Esophagus squamous epithelium (tissue), 5 donors: ENCODE data around the gene TRAF3. TPM values are rescaled to one million over a fixed set of nuclear protein-coding genes. Genes with fewer than 3 reads are reported as not detected.

ENCODE experiments used
- DNase-seq: peaks from one replicate; lab custom pipeline; 2025; lab: John Stamatoyannopoulos, UW
- H3K27ac ChIP-seq, 4 donors: fragments of 200-600 bp; sonication (generic); one replicate each; pipeline ENCODE4 v1.5.1; 2016 to 2019; ENCODE audit warnings: mild to moderate bottlenecking in 1 of 4
- H3K27me3 ChIP-seq, 4 donors: fragments of 200-600 bp; sonication (generic); 1 replicate in 3 of 4; 2 replicates in 1 of 4; pipeline versions ENCODE4 v1.5.1 to v1.6.0; 2017 to 2021; ENCODE audit warnings: antibody characterized with exemption in 1 of 4
- H3K36me3 ChIP-seq, 3 donors: fragments of 200-600 bp; sonication (generic); one replicate each; pipeline ENCODE4 v1.5.1; 2016 to 2019
- H3K4me1 ChIP-seq, 3 donors: fragments of 200-600 bp; sonication (generic); one replicate each; pipeline ENCODE4 v1.5.1; 2017 to 2019
- H3K4me3 ChIP-seq, 4 donors: fragments of 200-600 bp; sonication (generic); 1 replicate in 3 of 4; 2 replicates in 1 of 4; pipeline ENCODE4 v1.5.1; 2016 to 2019; ENCODE audit warnings: mild to moderate bottlenecking in 2 of 4, moderate library complexity in 1 of 4
- H3K9me3 ChIP-seq, 3 donors: fragments of 200-600 bp; sonication (generic); one replicate each; pipeline ENCODE4 v1.5.1; 2016 to 2019
- CTCF ChIP-seq, 6 experiments: fragments of 450-650 bp in 4 of 6; fragments of 200-600 bp in 2 of 6; sonication (generic) in 2 of 6; IDR thresholded peaks; one replicate each; pipeline ENCODE4 v1.5.1; 2016 to 2019; ENCODE audit warnings: antibody characterized with exemption in 6 of 6, mild to moderate bottlenecking in 4 of 6, moderate library complexity in 4 of 6
- POLR2A ChIP-seq, 4 donors: fragments of 450-650 bp; IDR thresholded peaks; one replicate each; pipeline ENCODE4 v1.6.1; 2017; ENCODE audit warnings: antibody characterized with exemption in 4 of 4, mild to moderate bottlenecking in 4 of 4, moderate library complexity in 3 of 4
- WGBS, 2 donors: methylation state at CpG; one replicate each; pipeline ENCODE4 v1.1.5; 2018; 5-methylcytosine and 5-hydroxymethylcytosine counted together
- intact Hi-C: fragments of 100-400 bp; cut with DNase I; formaldehyde crosslinking; loops from one replicate; pipeline ENCODE4 v1.15.0; 2022
- total RNA-seq, 4 donors: library from RNA; depleted of rRNA; stranded (reverse); fragments of >200 nt; gene quantifications; one replicate each; pipeline ENCODE4 v1.1.0, GENCODE V29; 2016
- donor health status: DM: yes; HTN: yes; CAD: no.

TRAF3 gene
- total RNA-seq, 4 donors from 2014 or later, result 11.2 to 19.3 (median 13.2) TPM

GRCh38 chr14:102813691-102814090, 36.4 kb downstream of the TRAF3 start:
- TF ChIP-seq CTCF (IDR thresholded peaks at IDR 0.05) (no peak), POLR2A (IDR thresholded peaks at IDR 0.05) (no peak)
- no peak overlapping the region for H3K27ac ChIP-seq
- H3K36me3 ChIP-seq, result no peaks in the 10 kb centered on the region
- no peaks in the 10 kb centered on the region for H3K9me3 ChIP-seq
- intact Hi-C loops, result no loop called here
- WGBS, 2 donors, result 54 to 58% methylated on average over 5 of the region's 5 CpGs
- H3K4me1 ChIP-seq, result peaks cover 0 to 27% (median 6%) of the 10 kb centered on the region in 3 donors
- H3K27me3 ChIP-seq, result no peaks in the 10 kb centered on the region
- DNase-seq, result no peak
- no peak overlapping the region for H3K4me3 ChIP-seq

DNA sequence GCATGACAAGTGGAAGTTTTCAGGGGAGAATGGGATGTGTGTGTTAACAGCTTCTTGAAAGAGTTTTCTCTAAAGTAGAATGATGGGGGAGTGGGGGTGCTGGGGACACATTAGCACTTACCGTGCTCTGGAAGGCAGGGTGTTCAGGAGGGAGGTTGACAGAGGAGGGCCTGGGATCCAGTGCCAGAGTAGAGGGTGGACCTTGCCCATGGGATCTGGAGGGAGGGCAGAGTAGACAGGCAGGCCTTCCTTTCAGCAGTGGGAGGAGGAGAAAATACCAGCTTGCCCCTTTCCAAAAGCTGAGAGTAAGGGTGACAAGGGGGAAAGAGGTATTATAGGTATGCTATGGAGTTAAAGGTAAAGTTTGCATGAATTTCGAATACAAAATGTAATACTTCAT, 40.1 kb downstream of the TRAF3 start:
- H3K36me3 ChIP-seq, result no peaks in the 10 kb centered on the region
- TF ChIP-seq CTCF (IDR thresholded peaks at IDR 0.05), result no peak
- no peak for TF ChIP-seq POLR2A (IDR thresholded peaks at IDR 0.05)
- H3K4me1 ChIP-seq, result peaks cover 0 to 60% (median 18%) of the 10 kb centered on the region in 3 donors
- H3K9me3 ChIP-seq, result no peaks in the 10 kb centered on the region
- intact Hi-C loops, result no loop called here
- no peak for DNase-seq
- WGBS, 2 donors, result 89 to 91% methylated on average over 2 of the region's 2 CpGs
- no peaks in the 10 kb centered on the region for H3K27me3 ChIP-seq
- no peak overlapping the region for H3K4me3 ChIP-seq
- H3K27ac ChIP-seq, result peak overlapping the region in 1 of 4 donors; percentile 73

DNA sequence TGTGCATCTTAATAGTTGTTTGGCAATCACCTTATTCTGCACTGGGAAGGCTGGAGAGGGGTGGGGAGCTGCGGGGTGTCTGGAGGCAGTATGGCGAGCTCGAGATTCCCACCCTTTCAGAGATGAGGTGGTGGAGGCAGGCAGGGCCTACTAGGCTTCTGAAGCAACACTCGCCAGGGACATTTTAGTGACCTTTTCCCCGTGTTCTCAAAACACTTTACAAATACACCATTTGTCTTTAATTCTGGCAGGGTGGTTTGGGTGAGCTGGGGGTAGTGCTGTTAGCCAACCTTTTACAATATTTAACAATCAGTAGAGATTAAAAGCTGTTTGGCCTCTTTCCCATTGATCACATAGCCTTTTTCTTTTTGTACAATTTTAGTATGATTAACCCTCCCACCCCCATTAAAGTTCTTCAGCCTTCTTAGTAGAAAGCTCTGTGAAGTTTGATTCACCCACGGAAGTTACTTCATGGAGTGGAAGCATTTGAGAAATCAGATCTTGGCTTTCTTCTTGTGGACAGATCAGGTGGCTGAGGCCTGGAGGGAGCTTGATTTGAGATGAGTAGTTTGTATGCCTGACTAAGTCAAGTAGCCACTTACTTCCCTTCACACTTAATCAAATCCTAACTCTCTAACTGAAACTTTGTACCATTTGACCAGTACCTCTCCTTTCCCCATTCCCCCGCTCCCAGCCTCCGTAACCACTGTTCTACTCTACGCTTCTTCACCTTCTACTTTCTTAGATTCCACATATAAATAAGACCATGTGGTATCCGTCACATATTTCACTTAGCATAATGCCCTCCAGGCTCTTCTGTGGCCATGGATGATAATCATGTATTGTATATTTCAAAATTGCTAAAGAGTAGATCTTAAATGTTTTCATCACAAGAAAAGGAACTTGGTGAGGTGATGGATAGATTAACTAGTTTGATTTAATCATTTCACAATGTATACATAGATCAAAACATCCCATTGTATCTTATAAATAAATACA, 41.0 kb downstream of the TRAF3 start:
- WGBS, 2 donors, result 72 to 86% methylated on average over 10 of the region's 10 CpGs
- H3K4me3 ChIP-seq, result no peak overlapping the region
- no peaks in the 10 kb centered on the region for H3K9me3 ChIP-seq
- peaks cover 0 to 56% (median 18%) of the 10 kb centered on the region in 3 donors for H3K4me1 ChIP-seq
- intact Hi-C loops, result no loop called here
- TF ChIP-seq POLR2A (IDR thresholded peaks at IDR 0.05) (no peak), CTCF (IDR thresholded peaks at IDR 0.05) (no peak)
- no peaks in the 10 kb centered on the region for H3K36me3 ChIP-seq
- no peaks in the 10 kb centered on the region for H3K27me3 ChIP-seq
- peak overlapping the region in 2 of 4 donors; percentile 12 to 73 for H3K27ac ChIP-seq
- DNase-seq, result no peak

DNA sequence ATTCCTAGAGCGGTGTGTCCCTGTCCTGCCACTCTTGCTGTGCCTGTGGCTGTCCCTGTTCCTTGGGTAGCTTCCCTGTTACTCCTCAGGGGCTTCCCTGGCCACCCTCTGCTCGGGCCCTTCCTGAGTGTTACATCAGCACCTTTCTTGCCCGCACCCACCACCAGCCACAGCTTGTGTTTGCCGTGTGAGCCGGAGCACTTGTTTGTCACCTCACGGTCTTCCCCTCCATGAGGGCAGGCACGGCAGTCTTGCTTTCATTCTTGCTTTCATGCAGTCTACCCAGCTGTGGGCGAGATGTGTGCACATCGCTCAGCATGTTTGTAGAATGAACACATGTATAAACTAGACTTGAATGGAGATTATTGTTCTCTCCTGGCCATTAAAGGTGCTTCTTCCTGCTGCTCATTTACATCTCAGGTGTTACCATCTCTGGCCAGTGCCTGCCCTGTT, 42.0 kb downstream of the TRAF3 start:
- no peaks in the 10 kb centered on the region for H3K36me3 ChIP-seq
- DNase-seq, result no peak
- intact Hi-C loops, result no loop called here
- H3K9me3 ChIP-seq, result no peaks in the 10 kb centered on the region
- WGBS, 2 donors, result 38 to 41% methylated on average over 8 to 9 of the region's 9 CpGs
- TF ChIP-seq CTCF (IDR thresholded peaks at IDR 0.05), result no peak
- TF ChIP-seq POLR2A (IDR thresholded peaks at IDR 0.05), result peak in 1 of 4 donors; percentile 26
- peak overlapping the region in 3 of 4 donors; percentile 5 to 49 (median 8) for H3K4me3 ChIP-seq
- H3K27me3 ChIP-seq, result no peaks in the 10 kb centered on the region
- peak overlapping the region; percentile 49 to 79 (median 66) for H3K27ac ChIP-seq
- H3K4me1 ChIP-seq, result peaks cover 0 to 55% (median 19%) of the 10 kb centered on the region in 3 donors
